HG03460 (cell line): ENCODE measurements around the gene NAXE.
"Not testable (repeated sequence)": the region's sequence is repeated elsewhere in the genome, so short reads cannot be mapped to it uniquely, and the experiment has no call there.

ENCODE experiments used
- ATAC-seq: cut with Tn5 transposase; IDR thresholded peaks from one replicate; pipeline ENCODE4 v1.9.1; 2021; ENCODE audit not compliant: unreplicated experiment

NAXE gene

GRCh38 chr1:156591432-156592157 is at the start of gene NAXE:
TSS of gene NAXE (plus strand) at chr1:156591776. CDS start at chr1:156591805, 29 bp downstream.
- ATAC-seq, result peak; percentile 85

DNA sequence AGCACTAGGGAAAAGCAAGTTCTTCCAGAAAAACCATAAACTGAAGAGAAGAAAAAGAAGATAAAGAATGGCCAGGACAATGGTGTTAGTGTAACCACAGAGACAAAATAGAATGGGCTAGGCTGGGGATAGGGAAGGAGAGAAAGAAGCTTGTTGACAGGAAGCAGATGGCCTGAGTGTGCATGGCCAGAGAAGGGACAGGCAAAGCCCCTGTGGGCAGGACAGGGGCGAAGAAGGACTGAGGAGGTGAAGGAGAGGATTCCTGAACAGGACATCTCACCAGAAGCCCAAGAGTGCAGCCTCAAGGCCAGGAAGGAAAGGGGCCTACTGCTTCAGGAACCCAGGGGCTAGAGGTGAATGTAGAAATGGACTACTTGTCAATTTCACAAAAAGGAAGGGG is 48.5 kb upstream of the NAXE start:
- no peak for ATAC-seq

DNA sequence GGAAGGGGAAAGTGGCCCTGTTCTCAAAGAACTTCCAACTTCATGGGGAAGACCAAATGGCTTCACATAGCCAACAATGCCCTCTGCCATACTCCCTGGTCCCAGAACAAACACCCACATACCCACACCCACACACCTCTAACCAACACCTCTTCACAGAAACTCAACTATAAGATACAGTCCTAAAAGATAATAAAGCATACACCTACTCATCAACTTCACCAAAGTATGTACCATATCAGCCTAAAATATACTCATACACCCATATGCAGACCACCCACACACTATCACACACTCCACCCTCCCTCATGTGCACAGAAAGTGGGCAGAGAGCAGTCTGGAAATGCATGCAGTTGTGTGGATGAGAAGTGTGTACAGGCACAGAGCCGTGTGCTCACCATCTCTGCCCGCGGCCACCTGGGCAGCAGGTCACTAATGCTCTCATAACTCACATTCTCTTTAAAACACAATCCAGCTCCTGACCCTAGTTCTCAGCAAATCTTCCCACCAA is 46.9 kb upstream of the NAXE start:
- ATAC-seq, result no peak

- no peak for ATAC-seq
Observed at GRCh38 chr1:156546267-156546666, 45.3 kb upstream of the NAXE start.

DNA sequence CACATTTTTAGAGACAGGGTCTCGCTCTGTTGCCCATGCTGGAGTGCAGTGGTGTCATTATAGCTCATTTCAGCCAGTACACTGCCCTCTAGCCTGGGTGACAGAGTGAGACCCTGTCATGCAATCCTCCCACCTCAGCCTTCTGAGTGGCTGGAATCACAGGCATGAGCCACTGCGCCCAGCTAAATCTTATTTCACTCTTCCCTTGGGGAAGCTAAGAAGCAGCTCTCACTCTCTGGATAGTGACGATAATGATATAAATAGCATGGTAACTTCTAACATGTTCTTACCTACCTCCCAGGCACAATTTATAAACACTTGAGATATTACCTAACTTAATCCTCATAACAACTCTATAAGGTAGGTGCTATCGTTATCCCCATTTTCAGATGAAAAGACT is 44.1 kb upstream of the NAXE start:
- ATAC-seq, result no peak

DNA sequence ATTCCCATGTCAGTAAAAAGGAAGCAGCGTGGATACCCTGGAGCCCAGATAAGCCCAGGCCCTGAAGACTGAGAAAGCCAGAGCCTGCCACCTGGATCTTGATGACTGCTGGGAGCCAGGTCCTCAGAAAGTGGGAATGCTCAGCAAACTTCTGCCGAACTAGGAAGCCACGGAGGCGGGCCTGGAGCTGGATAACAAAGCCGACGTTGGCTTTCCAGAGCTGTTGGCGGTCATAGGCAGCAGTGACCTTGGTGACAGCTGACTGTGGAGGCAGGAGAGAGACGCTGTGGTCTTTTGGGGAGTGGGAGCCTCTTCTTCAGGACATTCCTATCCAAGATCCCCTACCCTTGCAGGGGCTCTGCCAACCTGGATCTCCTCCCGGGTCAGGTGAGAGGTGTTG is 43.6 kb upstream of the NAXE start:
- no peak for ATAC-seq

DNA sequence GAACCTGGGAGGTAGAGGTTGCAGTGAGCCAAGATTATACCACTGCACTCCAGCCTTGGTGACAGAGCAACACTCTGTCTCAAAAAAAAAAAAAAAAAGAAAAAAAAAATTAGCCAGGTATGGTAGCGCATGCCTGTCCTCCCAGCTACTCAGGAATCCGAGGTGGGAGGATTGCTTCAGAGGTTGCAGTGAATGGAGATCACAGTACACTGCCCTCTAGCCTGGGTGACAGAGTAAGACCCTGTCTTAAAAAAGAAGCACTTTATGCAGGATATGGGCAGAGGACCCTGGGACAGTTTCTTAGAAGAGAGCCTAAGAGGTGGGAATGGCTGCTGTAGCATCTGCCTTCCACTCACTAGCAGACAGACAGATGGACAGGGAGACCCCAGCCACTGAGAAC is 42.2 kb upstream of the NAXE start:
- ATAC-seq, result no peak

GRCh38 chr1:156549831-156550230 is 41.7 kb upstream of the NAXE start:
- ATAC-seq, result no peak

DNA sequence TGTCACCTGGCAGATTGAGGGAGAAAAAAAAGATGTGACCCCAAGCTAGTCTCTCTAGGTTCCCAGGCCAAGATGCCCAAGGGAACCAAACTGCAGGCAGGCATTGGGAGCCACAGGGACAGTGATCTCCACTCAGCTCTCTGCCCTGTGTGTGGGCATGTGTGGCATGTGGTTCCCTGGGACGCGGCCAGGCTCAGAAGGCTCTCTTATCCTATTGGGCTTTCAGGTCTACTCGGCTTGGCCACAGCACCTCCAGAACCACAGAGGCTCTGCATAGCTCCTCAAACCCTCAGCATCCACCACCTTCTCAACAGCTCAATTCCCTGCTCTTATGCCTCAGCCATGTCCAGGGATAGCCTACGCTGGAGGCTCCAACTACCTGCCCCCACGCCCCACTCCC is 41.2 kb upstream of the NAXE start:
- no peak for ATAC-seq

DNA sequence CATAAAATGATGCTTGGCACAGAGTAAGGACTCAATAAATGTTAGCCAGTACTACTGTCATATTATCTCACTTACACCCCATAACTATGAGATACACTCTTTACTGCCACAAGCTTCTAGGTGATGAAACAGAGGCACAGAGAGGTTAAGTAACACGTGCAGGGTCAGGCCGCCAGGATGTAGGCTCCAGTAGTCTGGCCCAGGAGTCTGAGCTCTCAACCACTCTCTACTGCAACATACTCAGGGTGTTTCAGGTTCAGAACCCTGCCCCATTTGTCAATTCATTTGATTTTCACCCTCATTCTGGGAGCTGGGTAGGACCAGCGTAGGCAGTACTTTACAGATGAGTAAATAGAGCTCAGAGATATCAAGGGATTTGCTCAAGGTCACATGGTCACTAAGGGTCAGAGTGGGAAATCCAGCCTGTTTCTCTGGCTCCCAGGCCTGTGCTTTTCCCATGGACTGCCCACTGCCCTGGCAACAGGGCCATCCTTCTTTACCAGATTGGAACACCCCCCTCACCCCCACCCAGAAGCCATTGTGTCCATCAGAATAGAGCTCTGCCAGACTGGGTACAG is 40.4 kb upstream of the NAXE start:
- ATAC-seq, result no peak

DNA sequence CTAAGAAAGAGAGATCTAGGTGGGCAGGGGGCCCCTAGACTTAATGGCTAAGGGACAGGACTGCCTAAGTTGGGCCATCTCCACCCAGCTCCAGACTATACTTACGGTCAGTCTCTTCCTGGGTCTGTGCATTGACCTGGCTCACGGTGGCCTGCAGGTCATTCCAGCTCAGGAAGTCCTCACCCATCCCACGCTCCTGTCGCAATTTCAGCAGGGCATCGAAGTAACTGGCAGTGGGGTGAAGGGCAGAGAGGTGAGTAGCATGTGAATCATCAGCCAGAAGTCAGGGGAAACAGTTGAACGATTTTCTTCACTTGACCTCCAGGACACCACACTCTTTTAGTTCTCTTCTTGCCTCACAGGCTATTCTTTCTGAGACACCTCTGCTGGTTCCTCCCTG is 39.7 kb upstream of the NAXE start:
- no peak for ATAC-seq

DNA sequence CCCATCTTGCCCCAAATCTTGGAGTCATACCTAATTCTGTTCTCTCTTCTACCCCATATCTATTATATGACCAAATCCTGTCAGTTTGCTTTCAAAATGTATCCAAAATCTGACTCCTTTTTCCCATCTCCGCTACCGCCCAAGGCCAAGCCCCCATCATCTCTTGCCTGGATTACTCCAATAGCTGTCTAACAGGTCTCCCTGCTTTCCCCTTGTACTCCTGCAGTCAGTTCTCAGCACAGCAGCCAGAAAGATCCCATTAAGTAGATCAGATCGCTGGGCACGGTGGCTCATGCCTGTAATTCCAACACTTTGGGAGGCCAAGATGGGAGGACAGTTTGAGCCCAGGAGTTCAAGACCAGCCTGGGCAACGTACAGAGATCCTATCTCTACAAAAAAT is 39.1 kb upstream of the NAXE start:
- ATAC-seq, result no peak

DNA sequence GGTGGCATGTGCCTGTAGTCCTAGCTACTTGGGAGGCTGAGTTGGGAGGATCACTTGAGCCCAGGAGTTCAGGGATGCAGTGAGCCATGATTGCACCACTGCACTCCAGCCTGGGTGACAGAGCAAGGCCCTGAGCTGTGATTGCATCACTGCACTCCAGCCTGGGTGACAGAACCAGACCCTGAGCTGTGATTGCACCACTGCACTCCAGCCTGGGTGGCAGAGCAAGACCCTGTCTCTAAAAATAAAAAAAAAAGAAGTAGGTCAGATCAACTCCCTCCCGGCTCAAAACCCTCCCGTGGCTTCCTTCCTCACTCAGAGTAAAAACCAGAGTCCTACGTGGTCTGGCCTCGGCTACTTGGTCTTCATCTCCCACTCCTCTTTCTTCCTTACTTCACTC is 38.6 kb upstream of the NAXE start:
- not testable (repeated sequence) for ATAC-seq

DNA sequence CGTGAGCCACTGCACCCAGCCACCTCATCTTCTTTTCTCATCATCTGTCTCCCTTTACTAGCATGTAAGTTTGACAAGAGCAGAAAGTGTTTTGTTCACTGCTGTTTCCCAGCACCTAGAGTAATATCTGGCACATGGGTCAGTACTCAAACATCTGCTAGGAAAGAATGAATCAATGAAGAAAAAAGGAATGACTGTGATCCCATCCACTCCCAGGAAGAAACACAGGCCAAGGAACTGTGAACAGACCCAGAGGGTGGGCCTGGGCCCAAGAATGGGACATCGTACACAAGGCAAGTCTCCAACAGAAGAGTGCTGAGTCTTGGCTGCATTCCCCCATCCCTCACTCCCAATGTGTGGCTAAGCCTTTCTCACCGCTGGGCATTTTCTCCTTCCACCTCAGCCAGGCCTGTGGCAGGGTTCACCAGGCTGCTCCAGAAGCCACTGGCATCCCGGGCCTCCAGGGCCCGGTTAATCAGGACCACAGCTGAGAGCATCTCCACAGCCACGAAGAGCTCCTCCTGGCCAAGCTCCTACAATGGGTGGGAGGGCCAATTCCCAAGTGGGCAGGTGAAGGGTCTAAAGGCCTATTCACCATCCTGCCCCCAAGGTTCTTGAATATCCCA is 37.6 kb upstream of the NAXE start:
- no peak for ATAC-seq

DNA sequence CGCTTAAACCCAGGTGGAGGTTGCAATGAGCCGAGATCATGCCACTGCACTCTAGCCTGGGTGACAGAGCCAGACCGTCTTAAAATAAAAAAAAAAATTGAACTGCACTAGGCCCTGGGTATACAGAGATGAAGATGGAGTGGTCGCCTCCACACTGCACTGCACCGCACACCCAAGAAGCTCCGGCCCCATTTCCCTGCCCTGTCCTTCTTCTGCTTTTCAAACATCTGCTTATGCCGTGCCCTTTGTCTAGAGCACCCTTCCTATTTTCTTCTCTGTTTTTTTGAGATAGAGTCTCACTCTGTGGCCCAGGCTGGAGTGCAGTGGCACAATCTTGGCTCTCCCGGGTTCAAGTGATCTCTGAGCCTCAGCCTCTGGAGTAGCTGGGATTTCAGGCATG is 36.6 kb upstream of the NAXE start:
- ATAC-seq, result no peak

GRCh38 chr1:156555715-156556114 is 35.9 kb upstream of the NAXE start:
- ATAC-seq, result no peak

GRCh38 chr1:156556354-156556753 is 35.2 kb upstream of the NAXE start:
- ATAC-seq, result no peak

DNA sequence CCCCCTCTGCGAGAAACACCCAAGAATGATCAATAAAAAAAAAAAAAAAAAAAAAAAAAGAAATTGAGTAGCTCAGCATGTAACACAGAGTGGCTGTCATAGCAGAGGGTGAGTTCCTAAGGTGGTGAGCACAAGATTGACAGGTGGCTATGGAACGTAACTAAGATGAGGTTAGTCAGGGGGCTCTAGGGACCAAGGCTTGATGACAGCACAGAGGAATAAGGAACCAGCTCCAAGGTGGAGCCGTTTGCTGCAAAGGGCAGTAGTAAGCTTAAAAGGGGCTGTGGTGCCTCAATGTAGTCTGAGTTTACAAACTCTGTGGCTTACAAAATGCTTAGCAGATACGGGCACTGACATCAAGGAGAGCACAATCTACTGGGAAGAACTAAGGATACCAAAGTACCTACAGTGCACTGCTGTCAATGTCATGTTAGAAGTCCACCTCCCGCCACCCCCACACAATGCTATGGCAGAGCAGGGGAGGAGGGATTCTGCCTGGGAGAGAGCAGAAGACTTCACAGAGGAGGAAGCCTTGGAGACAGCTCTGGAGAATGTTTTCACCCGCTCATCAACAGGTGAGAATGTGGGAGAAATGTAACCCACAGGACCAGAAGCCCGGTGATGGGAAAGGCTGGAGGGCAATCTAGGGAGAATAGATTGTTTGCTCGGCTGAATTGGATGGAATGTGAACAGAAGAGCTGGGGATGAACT is 32.3 kb upstream of the NAXE start:
- ATAC-seq, result no peak

DNA sequence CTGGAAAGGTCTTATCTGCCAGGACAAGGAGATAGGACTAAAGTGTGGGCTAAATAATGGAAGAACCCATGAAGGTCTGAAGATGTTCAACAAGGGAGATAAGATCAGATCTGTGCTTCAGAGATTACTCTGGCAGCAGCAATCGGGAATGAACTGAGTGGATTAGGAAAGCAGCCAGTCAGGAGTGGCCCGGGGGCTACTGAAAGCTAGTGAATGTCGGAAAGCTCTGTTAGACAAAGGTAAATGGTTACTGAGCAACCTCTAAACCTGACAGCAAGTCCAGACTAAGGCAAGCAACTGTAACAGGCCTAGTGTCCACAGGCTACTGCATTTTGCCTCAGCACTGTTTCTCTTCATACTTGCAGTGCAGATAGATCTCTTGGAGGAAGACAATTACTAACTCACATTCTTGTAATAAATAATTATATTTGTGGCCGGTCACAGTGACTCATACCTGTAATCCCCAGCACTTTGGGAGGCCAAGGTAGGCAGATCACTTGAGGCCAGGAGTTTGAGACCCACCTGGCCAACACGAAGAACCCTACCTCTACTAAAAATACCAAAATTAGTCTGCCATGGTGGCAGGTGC is 31.7 kb upstream of the NAXE start:
- ATAC-seq, result no peak

GRCh38 chr1:156560585-156561163 is 30.9 kb upstream of the NAXE start:
- no peak for ATAC-seq

DNA sequence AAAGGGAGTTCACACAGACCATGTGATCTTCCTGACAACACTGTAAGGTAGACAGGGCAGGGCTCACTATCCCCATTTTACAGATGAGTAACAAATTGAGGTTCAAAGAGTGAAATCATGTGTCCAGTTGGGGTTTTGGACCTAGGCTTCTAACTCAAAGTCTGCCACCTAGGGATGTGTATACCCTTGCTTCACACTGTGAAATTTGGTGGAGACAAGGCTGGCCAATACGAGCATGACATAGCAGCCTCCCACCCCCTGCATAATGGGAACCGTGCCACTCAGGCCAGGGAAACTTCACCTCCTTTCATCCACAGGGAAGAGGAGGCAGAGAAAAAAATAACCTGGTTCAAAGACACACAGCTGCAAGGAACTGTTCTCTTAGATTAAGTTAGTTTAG is 26.1 kb upstream of the NAXE start:
- no peak for ATAC-seq
